Measurements from ENCODE around the gene INPP4A.

Gene INPP4A

GRCh38 chr2:98476192-98476868, 31.7 kb downstream of the INPP4A start:
- peak; percentile 30 for DNase-seq (ENCODE audit: low read depth)
- TF ChIP-seq CTCF (conservative IDR thresholded peaks at IDR 0.05; ENCODE audit: control insufficient read depth, insufficient read depth, low read depth, low read length) = no peak
- H3K4me3 ChIP-seq (ENCODE audit: control insufficient read depth, low read depth, low read length) = no peak overlapping the region

GRCh38 chr2:98477036-98477435, 32.4 kb downstream of the INPP4A start:
- no peak for TF ChIP-seq CTCF (conservative IDR thresholded peaks at IDR 0.05; ENCODE audit: control insufficient read depth, insufficient read depth, low read depth, low read length)
- DNase-seq (ENCODE audit: low read depth) = no peak
- no peak overlapping the region for H3K4me3 ChIP-seq (ENCODE audit: control insufficient read depth, low read depth, low read length)

GRCh38 chr2:98477506-98477905, 32.8 kb downstream of the INPP4A start:
- H3K4me3 ChIP-seq (ENCODE audit: control insufficient read depth, low read depth, low read length) = no peak overlapping the region
- DNase-seq (ENCODE audit: low read depth) = no peak
- no peak for TF ChIP-seq CTCF (conservative IDR thresholded peaks at IDR 0.05; ENCODE audit: control insufficient read depth, insufficient read depth, low read depth, low read length)

GRCh38 chr2:98478088-98478551, 33.5 kb downstream of the INPP4A start:
- H3K4me3 ChIP-seq (ENCODE audit: control insufficient read depth, low read depth, low read length) = no peak overlapping the region
- no peak for TF ChIP-seq CTCF (conservative IDR thresholded peaks at IDR 0.05; ENCODE audit: control insufficient read depth, insufficient read depth, low read depth, low read length)
- no peak for DNase-seq (ENCODE audit: low read depth)

- H3K4me3 ChIP-seq (ENCODE audit: control insufficient read depth, low read depth, low read length) = no peak overlapping the region
- no peak for DNase-seq (ENCODE audit: low read depth)
- TF ChIP-seq CTCF (conservative IDR thresholded peaks at IDR 0.05; ENCODE audit: control insufficient read depth, insufficient read depth, low read depth, low read length) = no peak
Measured at GRCh38 chr2:98478907-98479306, 34.2 kb downstream of the INPP4A start.

- TF ChIP-seq CTCF (conservative IDR thresholded peaks at IDR 0.05; ENCODE audit: control insufficient read depth, insufficient read depth, low read depth, low read length) = no peak
- H3K4me3 ChIP-seq (ENCODE audit: control insufficient read depth, low read depth, low read length) = no peak overlapping the region
- DNase-seq (ENCODE audit: low read depth) = no peak
Measured at GRCh38 chr2:98479371-98479770, 34.7 kb downstream of the INPP4A start.

All from fibroblast of mammary gland (primary cell).